DMS114 treated with DMSO at 0.1 percent for 48 hours (cell line): ENCODE measurements around the gene CMYA5.
"Not testable (repeated sequence)": the region's sequence is repeated elsewhere in the genome, so short reads cannot be mapped to it uniquely, and the experiment has no call there.

Source experiments
- DNase-seq: peaks from one replicate; lab custom pipeline; 2025; ENCODE audit not compliant: unreplicated experiment; lab: John Stamatoyannopoulos, UW

CMYA5 gene

GRCh38 chr5:79689541-79690466, at the start of gene CMYA5:
Gene CMYA5, plus strand, starts transcription at chr5:79689836. Its CDS starts 72 bp downstream, at chr5:79689908.
- no peak for DNase-seq

- DNase-seq = no peak
Observed at GRCh38 chr5:79640571-79641055, 49.0 kb upstream of the CMYA5 start.

GRCh38 chr5:79641414-79641813, 48.2 kb upstream of the CMYA5 start:
- no peak for DNase-seq

- no peak for DNase-seq
Observed at GRCh38 chr5:79642210-79642609, 47.4 kb upstream of the CMYA5 start.

- DNase-seq = no peak
Observed at GRCh38 chr5:79653843-79654242, 35.8 kb upstream of the CMYA5 start.

GRCh38 chr5:79663212-79663611, 26.4 kb upstream of the CMYA5 start:
- DNase-seq = no peak

GRCh38 chr5:79666758-79667157, 22.9 kb upstream of the CMYA5 start:
- no peak for DNase-seq

GRCh38 chr5:79672392-79672791, 17.2 kb upstream of the CMYA5 start:
- DNase-seq = no peak

GRCh38 chr5:79676354-79676753, 13.3 kb upstream of the CMYA5 start:
- DNase-seq = not testable (repeated sequence)

- not testable (repeated sequence) for DNase-seq
Observed at GRCh38 chr5:79682102-79682501, 7.5 kb upstream of the CMYA5 start.

GRCh38 chr5:79684782-79685181, 4.9 kb upstream of the CMYA5 start:
- no peak for DNase-seq

GRCh38 chr5:79685627-79686026, 4.0 kb upstream of the CMYA5 start:
- no peak for DNase-seq

GRCh38 chr5:79686799-79687198, 2.8 kb upstream of the CMYA5 start:
- no peak for DNase-seq

- no peak for DNase-seq
Observed at GRCh38 chr5:79687889-79688288, 1.7 kb upstream of the CMYA5 start.

GRCh38 chr5:79691007-79691406, 1.4 kb downstream of the CMYA5 start:
- no peak for DNase-seq

GRCh38 chr5:79692596-79692995, 3.0 kb downstream of the CMYA5 start:
- no peak for DNase-seq

GRCh38 chr5:79694183-79694582, 4.5 kb downstream of the CMYA5 start:
- DNase-seq = no peak

- no peak for DNase-seq
Observed at GRCh38 chr5:79694652-79695051, 5.0 kb downstream of the CMYA5 start.

- DNase-seq = no peak
Observed at GRCh38 chr5:79695526-79695925, 5.9 kb downstream of the CMYA5 start.

- no peak for DNase-seq
Observed at GRCh38 chr5:79697222-79698170, 7.9 kb downstream of the CMYA5 start.

- DNase-seq = no peak
Observed at GRCh38 chr5:79699763-79700400, 10.2 kb downstream of the CMYA5 start.
